Measurements from ENCODE around the gene CNTFR.

DNA sequence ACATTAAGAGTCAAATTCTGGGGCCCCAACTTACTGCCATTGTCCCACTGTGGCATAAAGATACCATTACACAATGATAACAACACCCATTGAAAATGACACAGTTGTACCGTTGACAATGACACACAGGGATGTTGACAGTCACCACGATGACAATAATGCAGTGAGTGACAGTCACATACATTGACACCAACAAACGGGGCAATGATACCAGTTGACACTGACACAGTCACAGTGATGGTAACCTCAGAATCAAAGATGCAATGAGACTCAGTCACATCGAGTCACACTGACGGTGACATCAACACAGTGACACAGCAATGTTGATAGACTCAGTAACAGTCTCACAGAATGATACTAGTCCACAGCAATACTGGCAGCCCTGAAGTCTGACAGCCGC, 16.9 kb downstream of the CNTFR start:
- TF ChIP-seq POLR2A (IDR thresholded peaks at IDR 0.05): no peak
- TF ChIP-seq, protein P1, sequence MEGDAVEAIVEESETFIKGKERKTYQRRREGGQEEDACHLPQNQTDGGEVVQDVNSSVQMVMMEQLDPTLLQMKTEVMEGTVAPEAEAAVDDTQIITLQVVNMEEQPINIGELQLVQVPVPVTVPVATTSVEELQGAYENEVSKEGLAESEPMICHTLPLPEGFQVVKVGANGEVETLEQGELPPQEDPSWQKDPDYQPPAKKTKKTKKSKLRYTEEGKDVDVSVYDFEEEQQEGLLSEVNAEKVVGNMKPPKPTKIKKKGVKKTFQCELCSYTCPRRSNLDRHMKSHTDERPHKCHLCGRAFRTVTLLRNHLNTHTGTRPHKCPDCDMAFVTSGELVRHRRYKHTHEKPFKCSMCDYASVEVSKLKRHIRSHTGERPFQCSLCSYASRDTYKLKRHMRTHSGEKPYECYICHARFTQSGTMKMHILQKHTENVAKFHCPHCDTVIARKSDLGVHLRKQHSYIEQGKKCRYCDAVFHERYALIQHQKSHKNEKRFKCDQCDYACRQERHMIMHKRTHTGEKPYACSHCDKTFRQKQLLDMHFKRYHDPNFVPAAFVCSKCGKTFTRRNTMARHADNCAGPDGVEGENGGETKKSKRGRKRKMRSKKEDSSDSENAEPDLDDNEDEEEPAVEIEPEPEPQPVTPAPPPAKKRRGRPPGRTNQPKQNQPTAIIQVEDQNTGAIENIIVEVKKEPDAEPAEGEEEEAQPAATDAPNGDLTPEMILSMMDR (IDR thresholded peaks at IDR 0.05): no peak
